Measurements from ENCODE around the gene PCBP4. TPM values are rescaled to one million over a fixed set of nuclear protein-coding genes. Genes with fewer than 3 reads are reported as not detected.

Gene PCBP4
- total and polyA plus RNA-seq, 2 donors (not counting 1 experiment from before 2014, with no cell fraction given): 15.3 to 25.6 TPM

- H3K9ac ChIP-seq (ENCODE audit: low read length): peak within 1 kb of the TSS; percentile 90
- WGBS (ENCODE audit: insufficient coverage): 0% methylated on average over 33 of the region's 40 CpGs
- peak within 1 kb of the TSS; percentile 100 for H3K4me3 Mint-ChIP-seq
- H3K4me1 Mint-ChIP-seq: peaks cover 33% of the 10 kb centered on the region
- H3K27me3 ChIP-seq (replicated peaks in 1 of 4; ENCODE audit: control extremely low read depth in 1 of 4, control insufficient read depth in 3 of 4, insufficient read depth in 4 of 4, low read length in 3 of 4): no peaks in the 10 kb centered on the region
- H3K79me2 ChIP-seq (ENCODE audit: control insufficient read depth, insufficient read depth, low read length): peaks cover 17% of the 10 kb centered on the region
- peak within 1 kb of the TSS; percentile 88 for H3K4me2 ChIP-seq (replicated peaks; ENCODE audit: low read depth, low read length, poor library complexity, severe bottlenecking)
- ChIA-PET POLR2A (interaction anchor here (0.6 to 2.5 kb wide), 11 partner anchors 9 to 537 kb away, joined by 3 to 25 read pairs (median 4); partner anchors contain the start of genes ABHD14B, ACY1, DUSP7 and PARP3), CTCF (interaction anchor here (0.6 to 2.7 kb wide), 18 partner anchors 12 to 1427 kb away, joined by 3 to 25 read pairs (median 4); partner anchors contain the start of genes ABHD14A, ABHD14B, ACY1 and DUSP7)
- H3K36me3 ChIP-seq (replicated peaks in 1 of 2; ENCODE audit: control extremely low read depth in 1 of 2, control insufficient read depth in 1 of 2, extremely low read depth in 1 of 2, insufficient read depth in 2 of 2, low read length in 1 of 2): peaks cover 0 to 26% of the 10 kb centered on the region in 2 experiments
- H3K27ac Mint-ChIP-seq: peak within 1 kb of the TSS; percentile 100
- H3K27me3 Mint-ChIP-seq: peaks cover 6% of the 10 kb centered on the region
- no peaks in the 10 kb centered on the region for H3K9me3 Mint-ChIP-seq (ENCODE audit: insufficient read depth)
- H2AFZ ChIP-seq (ENCODE audit: insufficient read depth, low read depth, low read length, poor library complexity, severe bottlenecking): peak within 1 kb of the TSS; percentile 96
- peak within 1 kb of the TSS; percentile 89 to 99 (median 94) for H3K4me3 ChIP-seq (ENCODE audit: control extremely low read depth in 1 of 5, extremely low read depth in 1 of 5, insufficient read depth in 1 of 5, low read depth in 2 of 5, low read length in 4 of 5)
- intact Hi-C loops (cut with micrococcal nuclease): loop anchor here (1.0 to 5.0 kb wide), 7 partner anchors 12 to 541 kb away; partner anchors contain the start of genes ABHD14A, ABHD14B, ACY1 and PARP3
- peaks cover 13 to 19% of the 10 kb centered on the region in 2 donors for H3K4me1 ChIP-seq (ENCODE audit: control insufficient read depth in 2 of 2, insufficient read depth in 2 of 2, low read length in 2 of 2)
- peak within 1 kb of the TSS; percentile 87 to 91 for H3K27ac ChIP-seq (ENCODE audit: low read length in 2 of 2)
- peak; percentile 98 for ATAC-seq (ENCODE audit: low read depth)
- no peak for TF ChIP-seq CTCF (IDR thresholded peaks at IDR 0.05)
- TF ChIP-seq EZH2 (IDR thresholded peaks at IDR 0.05; ENCODE audit: borderline replicate concordance, insufficient read depth, low read depth, low read length, poor library complexity, severe bottlenecking): no peak
- H4K20me1 ChIP-seq (ENCODE audit: control insufficient read depth, insufficient read depth, low read length, poor library complexity, severe bottlenecking): peaks cover 37% of the 10 kb centered on the region
- no peaks in the 10 kb centered on the region for H3K9me3 ChIP-seq (ENCODE audit: control extremely low read depth in 1 of 3, control insufficient read depth in 2 of 3, insufficient read depth in 1 of 3, low read length in 2 of 3)
- DNase-seq: peak; percentile 95
Observed at GRCh38 chr3:51995346-51996163, 28.3 kb upstream of the PCBP4 start, which contains the start of gene RPL29. Gene RPL29 (minus strand): TSS chr3:51995895. CDS start chr3:51995461, 434 bp downstream.

All from B cell (primary cell).